ENCODE measurements around the gene CPLX3.

Gene CPLX3

GRCh38 chr15:74873036-74873755, 46.8 kb downstream of the CPLX3 start, which contains the start of gene SCAMP2:
TSS of gene SCAMP2 (minus strand) at chr15:74873365. CDS start at chr15:74873255, 110 bp downstream.
- DNase-seq (ENCODE audit: low spot score) = peak; percentile 89

GRCh38 chr15:74873756-74874424, 47.5 kb downstream of the CPLX3 start:
- DNase-seq (ENCODE audit: low spot score) = no peak

DNA sequence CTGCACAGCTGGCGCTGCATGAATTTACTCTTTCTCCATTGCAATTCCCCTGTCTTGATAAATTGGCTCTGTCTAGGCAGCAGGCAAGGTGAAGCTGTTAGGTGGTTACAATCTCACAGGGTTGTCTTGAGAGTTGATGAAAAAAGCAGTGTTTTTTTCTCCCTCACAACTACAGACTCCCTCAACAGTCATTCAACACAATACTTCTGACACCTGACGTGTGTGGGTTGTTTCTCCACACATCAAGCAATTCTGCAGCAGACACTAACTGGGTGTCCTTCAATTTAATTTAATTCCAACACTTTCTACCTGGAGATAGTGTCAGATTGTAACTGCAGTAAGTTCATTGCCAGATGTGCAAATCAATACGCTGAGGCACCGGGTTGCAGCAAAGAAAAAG, 51.8 kb downstream of the CPLX3 start:
- no peak for DNase-seq (ENCODE audit: low spot score)

Data from CD4-positive, alpha-beta T cell treated with Interleukin-2 at 100 ng/mL for 4 hours (primary cell).